IMR-90 (cell line): ENCODE results near the gene OTOGL. TPM values are rescaled to one million over a fixed set of nuclear protein-coding genes. Genes with fewer than 3 reads are reported as not detected.

ENCODE experiments used
- ATAC-seq: fragments of 200-7000 bp; cut with Tn5 transposase; 2 replicates; pipeline ENCODE4 v1.9.1; 2020; ENCODE audit warnings: low read depth, mild to moderate bottlenecking, moderate library complexity
- BruUV-seq: library from RNA; stranded (reverse); fragments of 400-500 nt; replicated peaks from 2 replicates; lab custom pipeline; 2021; lab: Mats Ljungman, UMichigan
- CTCF ChIA-PET: fragments of 300-600 bp; formaldehyde crosslinking; extraction: SDS; loops from one replicate; lab custom pipeline; 2021; ENCODE audit warnings: antibody characterized with exemption; lab: Yijun Ruan, JAX
- POLR2A ChIA-PET: fragments of 300-600 bp; sonication (Branson Sonifier 250); formaldehyde crosslinking; loops from one replicate; lab custom pipeline; 2022; ENCODE audit warnings: antibody characterized with exemption; ENCODE audit not compliant: unreplicated experiment; lab: Charles Lee
- DNase-seq: peaks from one replicate; pipeline ENCODE4 v3.0.0; 2013
- H2AFZ ChIP-seq: replicated peaks from 2 replicates; pipeline ENCODE3; 2013; ENCODE audit warnings: low read length, mild to moderate bottlenecking; ENCODE audit not compliant: poor library complexity
- H2AK5ac ChIP-seq: 2 replicates; pipeline ENCODE4 v1.6.1; 2013; ENCODE audit warnings: low read depth, low read length, inconsistent platforms
- H2AK9ac ChIP-seq: replicated peaks from 2 replicates; pipeline ENCODE3; 2013; ENCODE audit warnings: mild to moderate bottlenecking, low read depth, low read length, moderate library complexity; ENCODE audit not compliant: poor library complexity
- H2BK120ac ChIP-seq: 2 replicates; pipeline ENCODE4 v1.6.1; 2013; ENCODE audit warnings: low read depth, low read length, inconsistent platforms
- H2BK15ac ChIP-seq: 3 replicates; pipeline ENCODE4 v1.6.1; 2013; ENCODE audit warnings: low read depth, low read length, inconsistent platforms
- H2BK20ac ChIP-seq: 2 replicates; pipeline ENCODE4 v1.6.1; 2013; ENCODE audit warnings: low read depth, mild to moderate bottlenecking, inconsistent platforms, low read length, moderate library complexity
- H2BK5ac ChIP-seq: 2 replicates; pipeline ENCODE4 v1.6.1; 2013; ENCODE audit warnings: mild to moderate bottlenecking, low read depth, low read length, inconsistent platforms; ENCODE audit not compliant: poor library complexity, severe bottlenecking
- H3K14ac ChIP-seq: replicated peaks from 2 replicates; pipeline ENCODE4 v1.6.1; 2013; ENCODE audit warnings: low read depth, low read length, inconsistent platforms
- H3K18ac ChIP-seq: 2 replicates; pipeline ENCODE4 v1.6.1; 2013; ENCODE audit warnings: low read depth, low read length, control low read depth
- H3K23ac ChIP-seq: 2 replicates; pipeline ENCODE4 v1.6.1; 2013; ENCODE audit warnings: low read depth, low read length, inconsistent platforms
- H3K27ac ChIP-seq: 2 replicates; pipeline ENCODE4 v1.5.1; 2013; ENCODE audit warnings: mild to moderate bottlenecking, control low read depth, low read length; ENCODE audit not compliant: insufficient read depth
- H3K27me3 ChIP-seq: 2 replicates; pipeline ENCODE4 v1.6.1; 2013; ENCODE audit warnings: low read length; ENCODE audit not compliant: control insufficient read depth, insufficient read depth
- H3K36me3 ChIP-seq: 2 replicates; pipeline ENCODE4 v1.6.1; 2013; ENCODE audit warnings: low read length, mixed read lengths; ENCODE audit not compliant: control insufficient read depth, insufficient read depth
- H3K4ac ChIP-seq: 2 replicates; pipeline ENCODE4 v1.6.1; 2013; ENCODE audit warnings: low read depth, low read length, inconsistent platforms
- H3K4me1 ChIP-seq: 2 replicates; pipeline ENCODE4 v1.6.1; 2013; ENCODE audit warnings: low read length, mixed read lengths; ENCODE audit not compliant: control insufficient read depth, insufficient read depth
- H3K4me2 ChIP-seq: 2 replicates; pipeline ENCODE4 v1.6.1; 2013; ENCODE audit warnings: low read depth, mild to moderate bottlenecking, control low read depth, low read length, moderate library complexity
- H3K4me3 ChIP-seq: 2 replicates; pipeline ENCODE4 v1.5.1; 2013; ENCODE audit warnings: low read depth, mild to moderate bottlenecking, control low read depth, low read length, moderate library complexity; ENCODE audit not compliant: insufficient read depth
- H3K56ac ChIP-seq: 2 replicates; pipeline ENCODE4 v1.6.1; 2013; ENCODE audit warnings: low read length, inconsistent platforms; ENCODE audit not compliant: insufficient read depth; ENCODE audit errors: extremely low read depth
- H3K79me1 ChIP-seq, 2 experiments: 2 replicates each; pipeline ENCODE4 v1.6.1; 2013; ENCODE audit warnings: low read length in 2 of 2, inconsistent platforms in 1 of 2, low read depth in 1 of 2
- H3K9ac ChIP-seq: 2 replicates; pipeline ENCODE4 v1.6.1; 2013; ENCODE audit warnings: low read depth, low read length, control low read depth
- H3K9me1 ChIP-seq: 2 replicates; pipeline ENCODE4 v1.6.1; 2013; ENCODE audit warnings: low read length, inconsistent platforms; ENCODE audit not compliant: insufficient read depth
- H3K9me3 ChIP-seq: 2 replicates; pipeline ENCODE4 v1.6.1; 2013; ENCODE audit warnings: low read length; ENCODE audit not compliant: control insufficient read depth, insufficient read depth
- H4K20me1 ChIP-seq: 2 replicates; pipeline ENCODE4 v1.6.1; 2013; ENCODE audit warnings: low read length, inconsistent platforms; ENCODE audit not compliant: insufficient read depth
- H4K5ac ChIP-seq: 2 replicates; pipeline ENCODE4 v1.6.1; 2013; ENCODE audit warnings: mild to moderate bottlenecking, low read depth, low read length, control low read depth
- H4K8ac ChIP-seq, 2 experiments: 2 replicates each; pipeline ENCODE4 v1.6.1; 2013; ENCODE audit warnings: low read depth in 2 of 2, low read length in 2 of 2, control low read depth in 1 of 2, inconsistent platforms in 1 of 2
- H4K91ac ChIP-seq: 2 replicates; pipeline ENCODE4 v1.6.1; 2013; ENCODE audit warnings: low read depth, low read length, inconsistent platforms; ENCODE audit not compliant: insufficient read depth
- BHLHE40 ChIP-seq: fragments of 150-350 bp; IDR thresholded peaks from 2 replicates; pipeline ENCODE4 v1.6.1; 2016; ENCODE audit warnings: mild to moderate bottlenecking, low read depth, low read length
- CEBPB ChIP-seq: IDR thresholded peaks from 2 replicates; pipeline ENCODE4 v1.6.1; 2012; ENCODE audit warnings: low read depth, low read length, improper control_type of control experiment
- CHD1 ChIP-seq: IDR thresholded peaks from 2 replicates; pipeline ENCODE4 v1.6.1; 2012; ENCODE audit warnings: low read depth, low read length, improper control_type of control experiment
- CTCF ChIP-seq: conservative IDR thresholded peaks from 2 replicates; pipeline ENCODE4 v1.5.1; 2012; ENCODE audit warnings: mild to moderate bottlenecking, low read depth, low read length, improper control_type of control experiment
- FOS ChIP-seq: fragments of 150-350 bp; IDR thresholded peaks from 2 replicates; pipeline ENCODE4 v1.6.1; 2016; ENCODE audit warnings: low read depth, low read length
- MXI1 ChIP-seq: IDR thresholded peaks from 2 replicates; pipeline ENCODE4 v1.6.1; 2012; ENCODE audit warnings: low read depth, mild to moderate bottlenecking, low read length, moderate library complexity, borderline replicate concordance
- NFE2L2 ChIP-seq: fragments of 150-350 bp; IDR thresholded peaks from 2 replicates; pipeline ENCODE4 v1.6.1; 2016; ENCODE audit warnings: low read depth, mild to moderate bottlenecking, low read length
- POLR2A ChIP-seq: IDR thresholded peaks from 2 replicates; pipeline ENCODE4 v1.6.1; 2012; ENCODE audit warnings: mild to moderate bottlenecking, low read depth, low read length
- RAD21 ChIP-seq: IDR thresholded peaks from 2 replicates; pipeline ENCODE4 v1.6.1; 2012; ENCODE audit warnings: low read length, improper control_type of control experiment
- RFX5 ChIP-seq: IDR thresholded peaks from 2 replicates; pipeline ENCODE4 v1.8.0; 2012; ENCODE audit warnings: low read depth, mild to moderate bottlenecking, low read length, moderate library complexity
- SMC3 ChIP-seq: fragments of 150-350 bp; IDR thresholded peaks from 2 replicates; pipeline ENCODE4 v1.6.1; 2016; ENCODE audit warnings: low read depth, mild to moderate bottlenecking, antibody characterized with exemption, low read length, moderate library complexity
- USF2 ChIP-seq: fragments of 150-350 bp; IDR thresholded peaks from 2 replicates; pipeline ENCODE4 v1.6.1; 2017; ENCODE audit warnings: mild to moderate bottlenecking, antibody characterized with exemption, low read length, low read depth
- WGBS, 2 experiments: methylation state at CpG; one replicate each; pipeline versions ENCODE4 v1.1.5 to v1.1.7; 2013; ENCODE audit warnings: missing lambda C conversion rate in 2 of 2; ENCODE audit not compliant: insufficient read length in 1 of 2; ENCODE audit errors: extremely low coverage in 2 of 2; 5-methylcytosine and 5-hydroxymethylcytosine counted together
- dilution Hi-C: fragments of 300-500 bp; cut with HindIII; formaldehyde crosslinking; loops from one replicate; pipeline ENCODE4 v1.14.3; 2018; ENCODE audit warnings: low sequenced_read_pairs; ENCODE audit not compliant: unreplicated experiment
- in situ Hi-C: fragments of 300-500 bp; cut with MboI; formaldehyde crosslinking; loops from 3 replicates; pipeline ENCODE4 v1.14.3; 2019; ENCODE audit warnings: low sequenced_read_pairs, inconsistent platforms, mixed read lengths
- intact Hi-C: fragments of 100-400 bp; cut with micrococcal nuclease; formaldehyde crosslinking; loops from 2 replicates; pipeline ENCODE4 v1.10.0; 2022
- polyA plus RNA-seq, 3 experiments: library from polyadenylated mRNA; depleted of rRNA; stranded (reverse); fragments of >200 nt; gene quantifications; 2 replicates each; pipeline ENCODE4 v1.2.3, GENCODE V29; 2012; ENCODE audit warnings: low replicate concordance in 1 of 3
- total RNA-seq: library from RNA; depleted of rRNA; stranded (reverse); fragments of >200 nt; gene quantifications from 2 replicates; pipeline ENCODE4 v1.2.3, GENCODE V29; 2012

The OTOGL gene
- total and polyA plus RNA-seq, 2 of the 4 experiments (the other 2 are of a cell fraction), result 0.10 to 0.18 TPM

GRCh38 chr12:80213871-80214270 is 114.5 kb downstream of the OTOGL start:
- no peak overlapping the region for H3K18ac ChIP-seq
- TF ChIP-seq RFX5 (no peak), MXI1 (no peak), FOS (no peak), POLR2A (no peak), CEBPB (no peak), USF2 (no peak), NFE2L2 (no peak), RAD21 (no peak), SMC3 (no peak), CHD1 (no peak), BHLHE40 (no peak), CTCF (no peak)
- no peaks in the 10 kb centered on the region for H3K9me1 ChIP-seq
- H3K4me2 ChIP-seq, result no peak overlapping the region
- no peak overlapping the region for H2AK5ac ChIP-seq
- H3K56ac ChIP-seq, result no peak overlapping the region
- no peak overlapping the region for H3K27ac ChIP-seq
- H4K20me1 ChIP-seq, result no peaks in the 10 kb centered on the region
- H4K5ac ChIP-seq, result no peak overlapping the region
- ChIA-PET POLR2A (no interaction called here), CTCF (interaction anchor here (0.6 kb wide), 1 partner anchor 11 kb away, joined by 4 read pairs; no protein-coding TSS in a partner anchor)
- no peak overlapping the region for H2BK15ac ChIP-seq
- no peaks in the 10 kb centered on the region for H3K4me1 ChIP-seq
- H2BK5ac ChIP-seq, result no peak overlapping the region
- H2BK120ac ChIP-seq, result no peak overlapping the region
- no peaks in the 10 kb centered on the region for H3K9me3 ChIP-seq
- H3K9ac ChIP-seq, result no peak overlapping the region
- BruUV-seq, result no TSS peak
- no peaks in the 10 kb centered on the region for H3K27me3 ChIP-seq
- no peak overlapping the region for H4K8ac ChIP-seq
- H3K4ac ChIP-seq, result no peak overlapping the region
- H2AFZ ChIP-seq, result no peak overlapping the region
- intact Hi-C loops (no loop called here), dilution Hi-C loops (no loop called here), in situ Hi-C loops (loop anchor here (25.0 kb wide), 1 partner anchor 548 kb away; no protein-coding TSS in a partner anchor)
- WGBS, 2 experiments, result 60% methylated on average over 1 of the region's 3 CpGs; no CpG with 5 or more reads in 1 of the 2 experiments
- H3K4me3 ChIP-seq, result no peak overlapping the region
- ATAC-seq, result no peak
- H2AK9ac ChIP-seq, result no peak overlapping the region
- no peak overlapping the region for H2BK20ac ChIP-seq
- no peak overlapping the region for H3K23ac ChIP-seq
- no peak overlapping the region for H3K14ac ChIP-seq
- no peaks in the 10 kb centered on the region for H3K79me1 ChIP-seq
- H4K91ac ChIP-seq, result no peak overlapping the region
- DNase-seq, result no peak
- no peaks in the 10 kb centered on the region for H3K36me3 ChIP-seq
